CD4-positive, alpha-beta T cell treated with Interleukin-17A for 1 hour (primary cell): Measurements from ENCODE around the gene SLAMF7.
A peak's percentile ranks its signal among the peaks of the same experiment; 100 is the strongest.
"Not testable (repeated sequence)": the region's sequence is repeated elsewhere in the genome, so short reads cannot be mapped to it uniquely, and the experiment has no call there.

Experiments
- DNase-seq: peaks from one replicate; pipeline ENCODE4 v3.0.0-alpha.2; 2020

SLAMF7 gene

GRCh38 chr1:160721473-160721872 lies 17.6 kb upstream of the SLAMF7 start:
- DNase-seq, result no peak

GRCh38 chr1:160722726-160723125 lies 16.3 kb upstream of the SLAMF7 start:
- DNase-seq, result no peak

GRCh38 chr1:160723332-160723731 lies 15.7 kb upstream of the SLAMF7 start:
- DNase-seq, result no peak

GRCh38 chr1:160724465-160725242 lies 14.4 kb upstream of the SLAMF7 start:
- no peak for DNase-seq

GRCh38 chr1:160726114-160726497 lies 12.9 kb upstream of the SLAMF7 start:
- no peak for DNase-seq

- peak; percentile 85 for DNase-seq
Measured at GRCh38 chr1:160726498-160727315, 12.3 kb upstream of the SLAMF7 start.

- no peak for DNase-seq
Measured at GRCh38 chr1:160727316-160727640, 11.8 kb upstream of the SLAMF7 start.

- not testable (repeated sequence) for DNase-seq
Measured at GRCh38 chr1:160731564-160731963, 7.5 kb upstream of the SLAMF7 start.

- no peak for DNase-seq
Measured at GRCh38 chr1:160731990-160732389, 7.1 kb upstream of the SLAMF7 start.

GRCh38 chr1:160733898-160734297 lies 5.1 kb upstream of the SLAMF7 start:
- DNase-seq, result no peak

- DNase-seq, result no peak
Measured at GRCh38 chr1:160734301-160734700, 4.7 kb upstream of the SLAMF7 start.

GRCh38 chr1:160738271-160738670 lies 776 bp upstream of the SLAMF7 start:
- peak; percentile 39 for DNase-seq

- no peak for DNase-seq
Measured at GRCh38 chr1:160740133-160740688, 1.2 kb downstream of the SLAMF7 start.

- peak; percentile 42 for DNase-seq
Measured at GRCh38 chr1:160741092-160741501, 2.0 kb downstream of the SLAMF7 start.

- no peak for DNase-seq
Measured at GRCh38 chr1:160741612-160742348, 2.7 kb downstream of the SLAMF7 start.

- peak; percentile 31 for DNase-seq
Measured at GRCh38 chr1:160742428-160743127, 3.5 kb downstream of the SLAMF7 start.

GRCh38 chr1:160743266-160743665 lies 4.2 kb downstream of the SLAMF7 start:
- no peak for DNase-seq

- peak; percentile 52 for DNase-seq
Measured at GRCh38 chr1:160744199-160744851, 5.3 kb downstream of the SLAMF7 start.

GRCh38 chr1:160744852-160745520 lies 5.9 kb downstream of the SLAMF7 start:
- no peak for DNase-seq

GRCh38 chr1:160745551-160745950 lies 6.5 kb downstream of the SLAMF7 start:
- no peak for DNase-seq

- DNase-seq, result no peak
Measured at GRCh38 chr1:160746836-160747500, 7.9 kb downstream of the SLAMF7 start.
